Nephron (organoid): ENCODE results near the gene LY9.

Experiments
- H3K27ac Mint-ChIP-seq, 3 experiments: 2 replicates each; pipeline ENCODE4 v1.8.0; 2020; ENCODE audit warnings: mixed read lengths in 3 of 3, mild to moderate bottlenecking in 2 of 3, moderate library complexity in 1 of 3
- H3K27me3 Mint-ChIP-seq: 2 replicates; pipeline ENCODE4 v1.8.0; 2021; ENCODE audit warnings: low read depth, mild to moderate bottlenecking, moderate library complexity, mixed read lengths
- H3K36me3 Mint-ChIP-seq: 2 replicates; pipeline ENCODE4 v1.8.0; 2020; ENCODE audit warnings: low read depth, mixed read lengths
- H3K4me1 Mint-ChIP-seq: 2 replicates; pipeline ENCODE4 v1.8.0; 2020; ENCODE audit warnings: mixed read lengths
- H3K4me3 Mint-ChIP-seq, 3 experiments: 2 replicates each; pipeline ENCODE4 v1.8.0; 2020; ENCODE audit warnings: mild to moderate bottlenecking in 3 of 3, mixed read lengths in 3 of 3, moderate library complexity in 2 of 3
- H3K9me3 Mint-ChIP-seq: 2 replicates; pipeline ENCODE4 v1.8.0; 2020; ENCODE audit warnings: mixed read lengths
- TF ChIP-seq, protein P1 (sequence below), 3 experiments: fragments of 200-600 bp; sonication (generic); IDR thresholded peaks; one replicate each; pipeline ENCODE4 v1.5.0; 2021; ENCODE audit warnings: antibody characterized with exemption in 3 of 3; ENCODE audit not compliant: unreplicated experiment in 3 of 3

The LY9 gene

GRCh38 chr1:160806109-160806665 lies 10.2 kb downstream of the LY9 start:
- Mint-ChIP-seq H3K9me3 (peaks cover 26% of the 10 kb centered on the region), H3K27ac (no peak overlapping the region), H3K36me3 (no peaks in the 10 kb centered on the region), H3K4me1 (no peaks in the 10 kb centered on the region), H3K27me3 (peaks cover 5% of the 10 kb centered on the region), H3K4me3 (no peak overlapping the region)
- TF ChIP-seq, protein P1, sequence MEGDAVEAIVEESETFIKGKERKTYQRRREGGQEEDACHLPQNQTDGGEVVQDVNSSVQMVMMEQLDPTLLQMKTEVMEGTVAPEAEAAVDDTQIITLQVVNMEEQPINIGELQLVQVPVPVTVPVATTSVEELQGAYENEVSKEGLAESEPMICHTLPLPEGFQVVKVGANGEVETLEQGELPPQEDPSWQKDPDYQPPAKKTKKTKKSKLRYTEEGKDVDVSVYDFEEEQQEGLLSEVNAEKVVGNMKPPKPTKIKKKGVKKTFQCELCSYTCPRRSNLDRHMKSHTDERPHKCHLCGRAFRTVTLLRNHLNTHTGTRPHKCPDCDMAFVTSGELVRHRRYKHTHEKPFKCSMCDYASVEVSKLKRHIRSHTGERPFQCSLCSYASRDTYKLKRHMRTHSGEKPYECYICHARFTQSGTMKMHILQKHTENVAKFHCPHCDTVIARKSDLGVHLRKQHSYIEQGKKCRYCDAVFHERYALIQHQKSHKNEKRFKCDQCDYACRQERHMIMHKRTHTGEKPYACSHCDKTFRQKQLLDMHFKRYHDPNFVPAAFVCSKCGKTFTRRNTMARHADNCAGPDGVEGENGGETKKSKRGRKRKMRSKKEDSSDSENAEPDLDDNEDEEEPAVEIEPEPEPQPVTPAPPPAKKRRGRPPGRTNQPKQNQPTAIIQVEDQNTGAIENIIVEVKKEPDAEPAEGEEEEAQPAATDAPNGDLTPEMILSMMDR (IDR thresholded peaks at IDR 0.05; ENCODE audit: unreplicated experiment in 3 of 3), result no peak

DNA sequence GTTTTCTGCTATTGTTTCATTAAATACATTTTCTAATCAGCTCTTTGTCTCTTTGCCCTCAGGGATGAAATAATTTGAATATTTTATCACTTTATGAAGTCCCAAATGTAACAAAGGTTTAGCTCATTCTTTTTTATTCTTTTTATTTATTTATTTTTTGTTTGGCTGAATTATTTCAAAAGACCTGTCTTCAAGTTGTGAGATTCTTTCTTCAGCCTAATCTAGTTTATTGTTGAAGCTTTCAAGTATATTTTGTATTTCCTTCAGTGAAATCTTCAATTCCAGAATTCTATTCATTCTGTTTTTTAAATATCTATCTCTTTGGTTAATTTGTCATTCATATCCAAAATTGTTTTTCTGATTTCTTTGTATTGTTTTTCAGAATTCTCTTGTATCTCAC lies 10.8 kb downstream of the LY9 start:
- H3K4me3 Mint-ChIP-seq, result no peak overlapping the region
- no peak overlapping the region for H3K27ac Mint-ChIP-seq
- H3K27me3 Mint-ChIP-seq, result peaks cover 5% of the 10 kb centered on the region
- TF ChIP-seq, protein P1 (IDR thresholded peaks at IDR 0.05; ENCODE audit: unreplicated experiment in 3 of 3), result no peak
- no peaks in the 10 kb centered on the region for H3K36me3 Mint-ChIP-seq
- H3K4me1 Mint-ChIP-seq, result no peaks in the 10 kb centered on the region
- H3K9me3 Mint-ChIP-seq, result peaks cover 26% of the 10 kb centered on the region

GRCh38 chr1:160807247-160807646 lies 11.3 kb downstream of the LY9 start:
- Mint-ChIP-seq H3K4me3 (no peak overlapping the region), H3K9me3 (peaks cover 26% of the 10 kb centered on the region), H3K27me3 (peaks cover 5% of the 10 kb centered on the region), H3K4me1 (no peaks in the 10 kb centered on the region), H3K36me3 (no peaks in the 10 kb centered on the region), H3K27ac (no peak overlapping the region)
- TF ChIP-seq, protein P1 (IDR thresholded peaks at IDR 0.05; ENCODE audit: unreplicated experiment in 3 of 3), result no peak

DNA sequence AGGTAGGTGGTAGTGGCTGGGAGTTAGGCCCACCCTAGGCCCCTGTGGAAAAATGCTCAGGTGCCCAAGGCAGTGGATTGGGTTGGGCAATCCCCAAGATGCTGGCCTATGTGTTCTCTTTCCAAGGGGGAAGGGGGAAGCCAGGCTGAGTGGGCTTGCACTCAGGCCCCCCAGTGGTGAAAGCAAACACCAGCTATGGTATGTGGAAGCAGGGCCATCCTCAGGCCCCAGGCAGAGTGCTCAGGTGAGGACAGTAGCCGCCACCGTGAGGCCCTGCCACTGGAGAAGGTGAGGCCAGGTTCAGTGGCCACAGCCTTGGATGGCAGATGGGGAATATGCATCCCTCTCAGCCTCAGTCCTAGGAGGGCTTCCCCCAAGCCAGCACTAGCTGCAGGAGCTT lies 11.8 kb downstream of the LY9 start:
- H3K27me3 Mint-ChIP-seq, result peaks cover 5% of the 10 kb centered on the region
- H3K4me3 Mint-ChIP-seq, result no peak overlapping the region
- peaks cover 26% of the 10 kb centered on the region for H3K9me3 Mint-ChIP-seq
- no peaks in the 10 kb centered on the region for H3K36me3 Mint-ChIP-seq
- no peaks in the 10 kb centered on the region for H3K4me1 Mint-ChIP-seq
- TF ChIP-seq, protein P1 (IDR thresholded peaks at IDR 0.05; ENCODE audit: unreplicated experiment in 3 of 3), result no peak
- H3K27ac Mint-ChIP-seq, result no peak overlapping the region

DNA sequence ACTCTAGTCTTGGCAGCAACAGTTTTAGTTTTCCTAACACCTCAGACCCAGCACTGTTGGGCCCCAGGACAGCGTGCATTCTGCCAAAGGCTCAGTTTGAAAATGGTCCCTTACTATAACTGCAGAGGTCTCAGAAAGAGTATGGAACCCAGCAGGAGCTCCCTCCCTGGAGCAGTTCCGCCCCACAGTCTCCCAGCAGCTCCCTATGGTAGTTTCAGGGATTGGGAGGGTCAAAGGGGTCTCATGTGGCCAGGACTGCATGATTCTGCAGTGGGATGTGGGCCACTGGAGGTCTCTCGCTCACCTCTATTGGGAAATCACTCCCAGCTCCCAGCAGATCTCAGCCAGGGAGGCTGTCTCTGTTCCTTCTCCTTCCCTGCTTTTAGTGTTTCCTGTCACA lies 12.3 kb downstream of the LY9 start:
- Mint-ChIP-seq H3K4me1 (no peaks in the 10 kb centered on the region), H3K27ac (no peak overlapping the region), H3K4me3 (no peak overlapping the region), H3K27me3 (peaks cover 5% of the 10 kb centered on the region), H3K9me3 (peaks cover 26% of the 10 kb centered on the region), H3K36me3 (no peaks in the 10 kb centered on the region)
- TF ChIP-seq, protein P1 (IDR thresholded peaks at IDR 0.05; ENCODE audit: unreplicated experiment in 3 of 3), result no peak

DNA sequence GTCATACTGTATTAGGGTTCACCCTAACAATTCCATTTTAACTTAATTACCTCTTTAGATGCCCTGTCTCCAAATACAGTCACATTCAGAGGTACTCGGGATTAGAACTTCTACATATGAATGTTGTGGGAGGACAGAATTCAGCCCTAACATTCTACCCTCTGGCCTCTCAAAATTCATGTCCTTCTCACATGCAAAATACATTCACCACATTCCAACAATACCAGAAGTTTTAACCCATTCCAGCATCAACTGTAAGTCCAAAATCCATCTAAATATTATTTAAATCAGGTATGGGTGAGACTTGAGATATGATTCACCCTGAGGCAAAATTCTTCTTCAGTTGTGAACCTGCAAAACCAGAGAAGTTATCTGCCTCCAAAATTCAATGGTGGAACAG lies 14.5 kb downstream of the LY9 start:
- Mint-ChIP-seq H3K9me3 (peaks cover 21% of the 10 kb centered on the region), H3K27ac (no peak overlapping the region), H3K4me3 (no peak overlapping the region), H3K27me3 (peaks cover 5% of the 10 kb centered on the region), H3K4me1 (no peaks in the 10 kb centered on the region), H3K36me3 (no peaks in the 10 kb centered on the region)
- TF ChIP-seq, protein P1 (IDR thresholded peaks at IDR 0.05; ENCODE audit: unreplicated experiment in 3 of 3), result no peak
